Measurements from ENCODE around the gene EXOC6B. TPM values are rescaled to one million over a fixed set of nuclear protein-coding genes. Genes with fewer than 3 reads are reported as not detected.
A peak's percentile ranks its signal among the peaks of the same experiment; 100 is the strongest.

EXOC6B gene
- total and polyA plus RNA-seq, 9 of the 15 experiments (the other 6 are each of a cell fraction or from before 2014, with no cell fraction given), result 0.28 to 4.2 (median 2.0) TPM

DNA sequence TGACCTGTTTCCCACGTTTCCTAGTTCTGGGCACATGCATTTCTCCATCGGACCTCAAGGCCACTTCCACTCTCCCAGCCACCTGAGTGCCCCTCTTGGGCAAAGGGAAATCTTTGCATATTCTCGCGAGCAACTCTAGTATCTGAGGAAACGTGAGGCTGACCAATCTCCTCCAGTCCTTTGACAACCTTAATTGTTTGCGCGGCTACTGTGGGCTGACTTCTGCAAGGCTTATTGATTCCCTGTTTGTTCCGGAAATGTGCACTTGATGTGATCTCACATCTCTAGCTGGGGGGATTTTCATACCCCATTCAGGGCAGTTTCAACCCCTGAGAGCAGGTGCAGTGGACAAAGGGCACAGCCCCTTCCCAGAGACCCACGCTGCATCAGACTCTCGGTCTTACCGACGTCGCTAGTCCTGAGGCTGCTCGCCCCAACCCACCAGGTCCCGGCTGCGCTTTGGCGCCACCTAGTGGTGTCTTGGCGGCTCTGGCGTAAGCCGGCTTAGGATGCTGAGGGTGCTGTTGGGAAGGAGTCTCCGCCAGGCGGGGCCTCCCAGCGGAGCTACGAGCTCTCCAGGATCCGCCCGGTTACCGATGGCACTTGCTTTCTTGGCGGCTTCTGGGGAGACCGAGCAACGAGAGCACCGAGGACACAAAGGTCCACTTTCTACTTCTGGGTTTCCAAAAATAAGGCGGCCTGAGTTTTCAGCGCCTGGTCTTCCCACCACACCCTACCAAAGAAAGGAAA lies 36.6 kb upstream of the EXOC6B start:
- WGBS (ENCODE audit: insufficient coverage, low coverage, missing lambda C conversion rate), result 7% methylated on average over 29 of the region's 33 CpGs
- ChIA-PET POLR2A (interaction anchor here (0.6 to 0.7 kb wide), 3 partner anchors 24 to 1061 kb away, joined by 3 read pairs; no protein-coding TSS in a partner anchor), CTCF (ENCODE audit: low intra/inter-chr PET ratio) (interaction anchor here (0.7 to 2.0 kb wide), 5 partner anchors 33 to 1060 kb away, joined by 3 to 16 read pairs (median 4); no protein-coding TSS in a partner anchor)
- no peaks in the 10 kb centered on the region for H3K36me3 ChIP-seq (ENCODE audit: control insufficient read depth, insufficient read depth, low read length)
- intact Hi-C loops (cut with micrococcal nuclease), result loop anchor here (5.0 kb wide), 1 partner anchor 45 kb away; no protein-coding TSS in a partner anchor
- no peaks in the 10 kb centered on the region for H4K20me1 ChIP-seq (replicated peaks; ENCODE audit: control insufficient read depth, insufficient read depth, low read length)
- H3K9me3 ChIP-seq (replicated peaks; ENCODE audit: control insufficient read depth, insufficient read depth, low read depth, low read length), result no peaks in the 10 kb centered on the region
- peak; percentile 100 for ATAC-seq
- H3K9me1 ChIP-seq (ENCODE audit: control insufficient read depth, insufficient read depth, low read length), result no peaks in the 10 kb centered on the region
- H3K9ac ChIP-seq (ENCODE audit: insufficient read depth in 1 of 2, low read depth in 2 of 2, low read length in 2 of 2), result no peak overlapping the region
- H3K27ac ChIP-seq (ENCODE audit: extremely low read depth, low read depth, low read length), result no peak overlapping the region
- peak; percentile 91 to 94 (median 92) for DNase-seq (ENCODE audit: extremely low read depth in 1 of 4, low spot score in 3 of 4)
- BruUV-seq (replicated peaks), result no TSS peak
- peaks cover 3 to 8% of the 10 kb centered on the region in 2 experiments; a peak in 3 of 5 replicates for H3K4me1 ChIP-seq (replicated peaks in 1 of 2; ENCODE audit: control insufficient read depth in 2 of 2, insufficient read depth in 2 of 2, low read length in 2 of 2)
- H3K4me3 ChIP-seq, result no peak overlapping the region
- H3K27me3 ChIP-seq (ENCODE audit: control insufficient read depth in 2 of 2, insufficient read depth in 2 of 2, low read length in 2 of 2), result peaks cover 2 to 5% of the 10 kb centered on the region in 2 experiments; a peak in 1 of 5 replicates
- FAIRE-seq, result peak; percentile 93
- H3K79me2 ChIP-seq (ENCODE audit: control insufficient read depth, insufficient read depth, low read length), result no peaks in the 10 kb centered on the region
- peak overlapping the region; percentile 84 for H2AFZ ChIP-seq (ENCODE audit: low read depth, low read length)
- in situ Hi-C loops (cut with MboI), result no loop called here
- peak overlapping the region; percentile 66; the same call in 1 of the 2 replicates for H3K4me2 ChIP-seq (ENCODE audit: insufficient read depth, low read length)
- TF ChIP-seq ZBTB8A (IDR thresholded peaks at IDR 0.05; ENCODE audit: partially characterized antibody), result no peak
- no peak for TF ChIP-seq TOE1 (IDR thresholded peaks at IDR 0.05; ENCODE audit: borderline replicate concordance)
- no peak for TF ChIP-seq TOE1 (CRISPR knock-in tag; IDR thresholded peaks at IDR 0.05; ENCODE audit: borderline replicate concordance, low read depth)
- TF ChIP-seq, protein P1, sequence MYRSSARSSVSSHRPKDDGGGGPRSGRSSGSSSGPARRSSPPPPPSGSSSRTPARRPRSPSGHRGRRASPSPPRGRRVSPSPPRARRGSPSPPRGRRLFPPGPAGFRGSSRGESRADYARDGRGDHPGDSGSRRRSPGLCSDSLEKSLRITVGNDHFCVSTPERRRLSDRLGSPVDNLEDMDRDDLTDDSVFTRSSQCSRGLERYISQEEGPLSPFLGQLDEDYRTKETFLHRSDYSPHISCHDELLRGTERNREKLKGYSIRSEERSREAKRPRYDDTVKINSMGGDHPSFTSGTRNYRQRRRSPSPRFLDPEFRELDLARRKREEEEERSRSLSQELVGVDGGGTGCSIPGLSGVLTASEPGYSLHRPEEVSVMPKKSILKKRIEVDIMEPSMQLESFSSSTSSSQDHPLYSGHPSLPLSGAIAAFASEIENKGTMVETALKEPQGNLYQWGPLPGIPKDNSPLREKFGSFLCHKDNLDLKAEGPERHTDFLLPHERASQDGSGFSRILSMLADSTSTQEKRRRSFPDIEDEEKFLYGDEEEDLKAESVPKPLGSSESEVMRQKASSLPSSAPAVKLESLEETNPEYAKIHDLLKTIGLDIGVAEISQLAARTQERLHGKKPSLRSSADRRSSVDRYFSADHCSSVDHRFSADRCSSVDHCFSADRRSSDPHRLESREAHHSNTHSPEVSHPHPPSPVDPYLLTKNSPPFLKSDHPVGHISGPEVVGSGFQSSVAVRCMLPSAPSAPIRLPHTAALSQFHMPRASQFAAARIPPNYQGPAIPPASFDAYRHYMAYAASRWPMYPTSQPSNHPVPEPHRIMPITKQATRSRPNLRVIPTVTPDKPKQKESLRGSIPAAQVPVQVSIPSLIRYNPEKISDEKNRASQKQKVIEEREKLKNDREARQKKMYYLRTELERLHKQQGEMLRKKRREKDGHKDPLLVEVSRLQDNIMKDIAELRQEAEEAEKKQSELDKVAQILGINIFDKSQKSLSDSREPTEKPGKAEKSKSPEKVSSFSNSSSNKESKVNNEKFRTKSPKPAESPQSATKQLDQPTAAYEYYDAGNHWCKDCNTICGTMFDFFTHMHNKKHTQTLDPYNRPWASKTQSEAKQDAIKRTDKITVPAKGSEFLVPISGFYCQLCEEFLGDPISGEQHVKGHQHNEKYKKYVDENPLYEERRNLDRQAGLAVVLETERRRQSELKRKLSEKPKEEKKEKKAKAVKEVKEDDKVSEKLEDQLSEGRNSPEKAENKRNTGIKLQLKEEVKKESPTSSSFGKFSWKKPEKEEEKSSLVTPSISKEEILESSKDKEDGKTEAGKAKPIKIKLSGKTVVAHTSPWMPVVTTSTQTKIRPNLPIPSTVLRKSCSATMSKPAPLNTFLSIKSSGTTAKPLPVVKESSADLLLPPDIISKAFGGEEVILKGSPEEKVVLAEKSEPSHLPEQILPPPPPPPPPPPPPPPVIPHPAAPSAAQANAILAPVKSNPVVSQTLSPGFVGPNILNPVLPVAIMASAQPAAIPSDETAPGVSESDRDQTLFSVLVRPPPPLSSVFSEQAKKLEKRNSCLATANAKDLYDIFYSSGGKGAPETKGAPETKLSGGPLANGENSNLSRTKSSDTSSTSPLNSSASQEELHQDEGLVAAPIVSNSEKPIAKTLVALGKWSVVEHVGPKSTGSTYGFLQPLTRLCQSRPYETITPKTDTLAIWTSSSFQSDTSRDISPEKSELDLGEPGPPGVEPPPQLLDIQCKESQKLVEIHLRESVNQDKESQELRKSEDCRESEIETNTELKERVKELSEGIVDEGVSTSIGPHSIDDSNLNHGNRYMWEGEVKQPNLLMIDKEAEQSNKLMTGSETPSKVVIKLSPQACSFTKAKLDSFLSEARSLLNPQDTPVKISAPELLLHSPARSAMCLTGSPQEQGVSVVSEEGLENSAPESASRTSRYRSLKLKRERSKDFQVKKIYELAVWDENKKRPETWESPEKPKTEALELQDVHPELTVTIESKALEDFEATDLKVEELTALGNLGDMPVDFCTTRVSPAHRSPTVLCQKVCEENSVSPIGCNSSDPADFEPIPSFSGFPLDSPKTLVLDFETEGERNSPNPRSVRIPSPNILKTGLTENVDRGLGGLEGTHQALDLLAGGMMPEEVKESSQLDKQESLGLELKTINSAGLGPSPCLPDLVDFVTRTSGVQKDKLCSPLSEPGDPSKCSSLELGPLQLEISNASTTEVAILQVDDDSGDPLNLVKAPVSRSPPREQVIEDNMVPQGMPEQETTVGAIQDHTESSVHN (IDR thresholded peaks at IDR 0.05; ENCODE audit: borderline replicate concordance in 1 of 2, low read depth in 1 of 2), result no peak
- TF ChIP-seq MCM3 (IDR thresholded peaks at IDR 0.05), result no peak
- no peak for TF ChIP-seq TCF3 (CRISPR knock-in tag; IDR thresholded peaks at IDR 0.05)
- no peak for TF ChIP-seq POLR2B (IDR thresholded peaks at IDR 0.05; ENCODE audit: low read depth, partially characterized antibody)
- no peak for TF ChIP-seq SMAD1 (IDR thresholded peaks at IDR 0.05; ENCODE audit: low read depth, low read length, partially characterized antibody)
- TF ChIP-seq, protein P2, sequence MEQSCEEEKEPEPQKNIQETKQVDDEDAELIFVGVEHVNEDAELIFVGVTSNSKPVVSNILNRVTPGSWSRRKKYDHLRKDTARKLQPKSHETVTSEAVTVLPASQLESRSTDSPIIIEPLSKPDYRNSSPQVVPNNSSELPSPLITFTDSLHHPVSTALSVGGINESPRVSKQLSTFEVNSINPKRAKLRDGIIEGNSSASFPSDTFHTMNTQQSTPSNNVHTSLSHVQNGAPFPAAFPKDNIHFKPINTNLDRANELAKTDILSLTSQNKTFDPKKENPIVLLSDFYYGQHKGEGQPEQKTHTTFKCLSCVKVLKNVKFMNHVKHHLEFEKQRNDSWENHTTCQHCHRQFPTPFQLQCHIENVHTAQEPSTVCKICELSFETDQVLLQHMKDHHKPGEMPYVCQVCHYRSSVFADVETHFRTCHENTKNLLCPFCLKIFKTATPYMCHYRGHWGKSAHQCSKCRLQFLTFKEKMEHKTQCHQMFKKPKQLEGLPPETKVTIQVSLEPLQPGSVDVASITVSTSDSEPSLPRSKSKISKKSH (CRISPR knock-in tag; IDR thresholded peaks at IDR 0.05), result no peak
- no peak for TF ChIP-seq ZFP30 (CRISPR knock-in tag; IDR thresholded peaks at IDR 0.05; ENCODE audit: borderline replicate concordance)

Measured in K562 (cell line).